ENCODE measurements around the gene PBRM1.

The PBRM1 gene

GRCh38 chr3:52683611-52684010 is 2.1 kb downstream of the PBRM1 start:
- no peaks in the 10 kb centered on the region for H3K27me3 ChIP-seq (replicated peaks; ENCODE audit: insufficient read depth, low read length)
- peaks cover 23% of the 10 kb centered on the region for H3K36me3 ChIP-seq (replicated peaks; ENCODE audit: insufficient read depth, low read length)
- DNase-seq = no peak
- no peaks in the 10 kb centered on the region for H4K20me1 ChIP-seq (ENCODE audit: insufficient read depth, low read length)
- H3K4me2 ChIP-seq (ENCODE audit: low read depth, low read length) = peak overlapping the region; percentile 70; the same call in 1 of the 2 replicates
- no peaks in the 10 kb centered on the region for H3K9me2 ChIP-seq (replicated peaks; ENCODE audit: insufficient read depth, low read length)
- peaks cover 41% of the 10 kb centered on the region for H3F3A ChIP-seq (ENCODE audit: insufficient read depth, low read length)
- H3K4me1 ChIP-seq (ENCODE audit: low read length) = peaks cover 42% of the 10 kb centered on the region
- no peaks in the 10 kb centered on the region for H3K9me3 ChIP-seq (replicated peaks; ENCODE audit: insufficient read depth, low read length)
- no peak overlapping the region for H2AFZ ChIP-seq (ENCODE audit: low read length)
- TF ChIP-seq EZH2 (optimal IDR thresholded peaks at IDR 0.05; ENCODE audit: low read depth, low read length) (no peak), CTCF (IDR thresholded peaks at IDR 0.05; ENCODE audit: low read length) (no peak), EZH2phosphoT487 (IDR thresholded peaks at IDR 0.05; ENCODE audit: low read length) (no peak)
- no peak overlapping the region for H3K27ac ChIP-seq (ENCODE audit: low read length)
- peaks cover 95% of the 10 kb centered on the region for H3K79me2 ChIP-seq (ENCODE audit: low read length)
- H3K9ac ChIP-seq (ENCODE audit: low read length) = no peak overlapping the region
- H3K4me3 ChIP-seq (ENCODE audit: low read length) = no peak overlapping the region

- Histone ChIP-seq H3K9ac (ENCODE audit: low read length) (peak overlapping the region; percentile 4; the same call in 1 of the 2 replicates), H3K9me3 (replicated peaks; ENCODE audit: insufficient read depth, low read length) (no peaks in the 10 kb centered on the region), H3K27ac (ENCODE audit: low read length) (peak overlapping the region; percentile 41; the same call in 1 of the 2 replicates), H3K4me3 (ENCODE audit: low read length) (peak overlapping the region; percentile 1; the same call in 1 of the 2 replicates), H3F3A (ENCODE audit: insufficient read depth, low read length) (peaks cover 25% of the 10 kb centered on the region), H3K4me2 (ENCODE audit: low read depth, low read length) (peak overlapping the region; percentile 51), H3K79me2 (ENCODE audit: low read length) (peaks cover 85% of the 10 kb centered on the region), H4K20me1 (ENCODE audit: insufficient read depth, low read length) (no peaks in the 10 kb centered on the region), H3K4me1 (ENCODE audit: low read length) (peaks cover 26% of the 10 kb centered on the region), H3K27me3 (replicated peaks; ENCODE audit: insufficient read depth, low read length) (no peaks in the 10 kb centered on the region), H3K9me2 (replicated peaks; ENCODE audit: insufficient read depth, low read length) (no peaks in the 10 kb centered on the region), H3K36me3 (replicated peaks; ENCODE audit: insufficient read depth, low read length) (peaks cover 17% of the 10 kb centered on the region; the same call in 1 of the 2 replicates), H2AFZ (ENCODE audit: low read length) (no peak overlapping the region)
- no peak for DNase-seq
- peak; percentile 25; the same call in 1 of the 2 replicates for TF ChIP-seq CTCF (IDR thresholded peaks at IDR 0.05; ENCODE audit: low read length)
- TF ChIP-seq EZH2phosphoT487 (IDR thresholded peaks at IDR 0.05; ENCODE audit: low read length) = no peak
These were observed 3.7 kb downstream of the PBRM1 start for GRCh38 chr3:52682016-52682415.

GRCh38 chr3:52681596-52681995 is 4.1 kb downstream of the PBRM1 start:
- peaks cover 83% of the 10 kb centered on the region for H3K79me2 ChIP-seq (ENCODE audit: low read length)
- H3F3A ChIP-seq (ENCODE audit: insufficient read depth, low read length) = peaks cover 20% of the 10 kb centered on the region
- DNase-seq = no peak
- peak overlapping the region; percentile 41; the same call in 1 of the 2 replicates for H3K27ac ChIP-seq (ENCODE audit: low read length)
- no peaks in the 10 kb centered on the region for H3K9me3 ChIP-seq (replicated peaks; ENCODE audit: insufficient read depth, low read length)
- H3K36me3 ChIP-seq (replicated peaks; ENCODE audit: insufficient read depth, low read length) = peaks cover 12% of the 10 kb centered on the region; the same call in 1 of the 2 replicates
- peaks cover 23% of the 10 kb centered on the region for H3K4me1 ChIP-seq (ENCODE audit: low read length)
- H3K9me2 ChIP-seq (replicated peaks; ENCODE audit: insufficient read depth, low read length) = no peaks in the 10 kb centered on the region
- no peaks in the 10 kb centered on the region for H4K20me1 ChIP-seq (ENCODE audit: insufficient read depth, low read length)
- peak overlapping the region; percentile 51 for H3K4me2 ChIP-seq (ENCODE audit: low read depth, low read length)
- no peaks in the 10 kb centered on the region for H3K27me3 ChIP-seq (replicated peaks; ENCODE audit: insufficient read depth, low read length)
- H3K4me3 ChIP-seq (ENCODE audit: low read length) = peak overlapping the region; percentile 1; the same call in 1 of the 2 replicates
- TF ChIP-seq EZH2 (optimal IDR thresholded peaks at IDR 0.05; ENCODE audit: low read depth, low read length) = no peak
- no peak for TF ChIP-seq EZH2phosphoT487 (IDR thresholded peaks at IDR 0.05; ENCODE audit: low read length)
- TF ChIP-seq CTCF (IDR thresholded peaks at IDR 0.05; ENCODE audit: low read length) = no peak
- H3K9ac ChIP-seq (ENCODE audit: low read length) = peak overlapping the region; percentile 8; the same call in 1 of the 2 replicates
- H2AFZ ChIP-seq (ENCODE audit: low read length) = no peak overlapping the region
